Endodermal cell (in vitro differentiated cells): ENCODE results near the gene HSP90AB1. TPM values are rescaled to one million over a fixed set of nuclear protein-coding genes. Genes with fewer than 3 reads are reported as not detected.

Experiments
- DNase-seq: peaks from one replicate; pipeline ENCODE4 v3.0.0-alpha.2; 2017
- H3K27ac ChIP-seq: 2 replicates; pipeline ENCODE4 v1.5.1; 2013; ENCODE audit warnings: mild to moderate bottlenecking, low read depth, low read length, moderate library complexity
- H3K27me3 ChIP-seq: 2 replicates; pipeline ENCODE4 v1.6.1; 2013; ENCODE audit warnings: mild to moderate bottlenecking, low read length, moderate library complexity; ENCODE audit not compliant: insufficient read depth, control insufficient read depth, poor library complexity, severe bottlenecking
- H3K36me3 ChIP-seq: 2 replicates; pipeline ENCODE4 v1.7.0; 2013; ENCODE audit warnings: mild to moderate bottlenecking, low read length, moderate library complexity; ENCODE audit not compliant: control insufficient read depth, insufficient read depth
- H3K4me1 ChIP-seq: one replicate; pipeline ENCODE4 v1.7.0; 2013; ENCODE audit warnings: low read length; ENCODE audit not compliant: control insufficient read depth, insufficient read depth
- H3K4me3 ChIP-seq: 2 replicates; pipeline ENCODE4 v1.5.1; 2013; ENCODE audit warnings: mild to moderate bottlenecking, low read length, moderate library complexity
- H3K9ac ChIP-seq: 2 replicates; pipeline ENCODE4 v1.6.1; 2013; ENCODE audit warnings: mild to moderate bottlenecking, low read length, moderate library complexity; ENCODE audit not compliant: poor library complexity, severe bottlenecking; ENCODE audit errors: extremely low read depth
- H3K9me3 ChIP-seq: 2 replicates; pipeline ENCODE4 v1.6.1; 2013; ENCODE audit warnings: mild to moderate bottlenecking, low read length, moderate library complexity; ENCODE audit not compliant: control insufficient read depth
- H3K27ac Mint-ChIP-seq: 2 replicates; pipeline ENCODE4 v1.8.0; 2020; ENCODE audit warnings: mixed read lengths
- H3K27me3 Mint-ChIP-seq: 2 replicates; pipeline ENCODE4 v1.8.0; 2021; ENCODE audit warnings: mild to moderate bottlenecking, mixed read lengths; ENCODE audit not compliant: insufficient read depth
- H3K36me3 Mint-ChIP-seq: 2 replicates; pipeline ENCODE4 v1.8.0; 2020; ENCODE audit warnings: low read depth, mixed read lengths
- H3K4me1 Mint-ChIP-seq: 2 replicates; pipeline ENCODE4 v1.8.0; 2020; ENCODE audit warnings: mixed read lengths
- H3K4me3 Mint-ChIP-seq: 2 replicates; pipeline ENCODE4 v1.8.0; 2020; ENCODE audit warnings: mild to moderate bottlenecking, moderate library complexity, mixed read lengths
- H3K9me3 Mint-ChIP-seq: 2 replicates; pipeline ENCODE4 v1.8.0; 2020; ENCODE audit warnings: mild to moderate bottlenecking, mixed read lengths
- CTCF ChIP-seq: fragments of 200-600 bp; sonication (generic); conservative IDR thresholded peaks from 2 replicates; pipeline ENCODE4 v1.5.0; 2021; ENCODE audit warnings: antibody characterized with exemption, mild to moderate bottlenecking
- WGBS, 2 experiments: methylation state at CpG; one replicate each; pipeline versions ENCODE4 v1.1.5 to v1.1.7; 2013; ENCODE audit warnings: missing lambda C conversion rate in 2 of 2, mixed read lengths in 1 of 2; ENCODE audit not compliant: insufficient coverage in 1 of 2, insufficient read length in 1 of 2; 5-methylcytosine and 5-hydroxymethylcytosine counted together
- total RNA-seq, 2 donors: library from RNA; stranded (reverse); fragmentation: NEBNext Ultra II Directional in 1 of 2; extraction: Animal tissue kit (Norgen Biotek cat#: 25700) in 1 of 2; gene quantifications; 2 replicates in 1 of 2; 3 replicates in 1 of 2; pipeline ENCODE4 v1.2.1, GENCODE V29; 2021

The HSP90AB1 gene
- total RNA-seq, 2 donors from 2014 or later, result 1,356 to 1,422 TPM

GRCh38 chr6:44232676-44233566, 14.0 kb upstream of the HSP90AB1 start:
- no peak for DNase-seq
- H3K4me1 Mint-ChIP-seq, result peaks cover 24% of the 10 kb centered on the region
- Histone ChIP-seq H3K27me3 (no peaks in the 10 kb centered on the region), H3K4me3 (no peak overlapping the region), H3K4me1 (peaks cover 11% of the 10 kb centered on the region), H3K9ac (no peak overlapping the region), H3K36me3 (peaks cover 13% of the 10 kb centered on the region), H3K9me3 (no peaks in the 10 kb centered on the region), H3K27ac (no peak overlapping the region)
- peaks cover 48% of the 10 kb centered on the region for H3K36me3 Mint-ChIP-seq
- H3K4me3 Mint-ChIP-seq, result no peak overlapping the region
- no peak overlapping the region for H3K27ac Mint-ChIP-seq
- no peaks in the 10 kb centered on the region for H3K27me3 Mint-ChIP-seq
- WGBS, 2 experiments, result 95% methylated on average over 11 to 16 of the region's 16 CpGs
- H3K9me3 Mint-ChIP-seq, result no peaks in the 10 kb centered on the region
- no peak for TF ChIP-seq CTCF

- Mint-ChIP-seq H3K4me1 (peaks cover 24% of the 10 kb centered on the region), H3K9me3 (no peaks in the 10 kb centered on the region), H3K4me3 (no peak overlapping the region), H3K36me3 (peaks cover 44% of the 10 kb centered on the region), H3K27me3 (no peaks in the 10 kb centered on the region), H3K27ac (peak overlapping the region; percentile 95)
- no peak for TF ChIP-seq CTCF
- H3K9ac ChIP-seq, result no peak overlapping the region
- H3K9me3 ChIP-seq, result no peaks in the 10 kb centered on the region
- peaks cover 11% of the 10 kb centered on the region for H3K4me1 ChIP-seq
- DNase-seq, result no peak
- no peak overlapping the region for H3K27ac ChIP-seq
- H3K27me3 ChIP-seq, result no peaks in the 10 kb centered on the region
- H3K4me3 ChIP-seq, result no peak overlapping the region
- WGBS, 2 experiments, result 91 to 95% methylated on average over 10 to 14 of the region's 14 CpGs
- peaks cover 13% of the 10 kb centered on the region for H3K36me3 ChIP-seq
Measured at GRCh38 chr6:44233567-44234100, 13.3 kb upstream of the HSP90AB1 start.

- Histone ChIP-seq H3K9ac (no peak overlapping the region), H3K27ac (peak overlapping the region; percentile 35), H3K4me3 (no peak overlapping the region), H3K36me3 (peaks cover 13% of the 10 kb centered on the region), H3K4me1 (peaks cover 11% of the 10 kb centered on the region), H3K9me3 (no peaks in the 10 kb centered on the region), H3K27me3 (no peaks in the 10 kb centered on the region)
- Mint-ChIP-seq H3K4me3 (no peak overlapping the region), H3K4me1 (peaks cover 24% of the 10 kb centered on the region), H3K36me3 (peaks cover 38% of the 10 kb centered on the region), H3K9me3 (no peaks in the 10 kb centered on the region), H3K27me3 (peaks cover 3% of the 10 kb centered on the region), H3K27ac (peak overlapping the region; percentile 95)
- WGBS, 2 experiments, result 55% methylated on average over 4 to 5 of the region's 5 CpGs
- DNase-seq, result peak; percentile 95
- TF ChIP-seq CTCF, result peak; percentile 84
Measured at GRCh38 chr6:44234101-44235025, 12.5 kb upstream of the HSP90AB1 start.
